ENCODE results near the gene SGK1. TPM values are rescaled to one million over a fixed set of nuclear protein-coding genes. Genes with fewer than 3 reads are reported as not detected.

Gene SGK1
- total and polyA plus RNA-seq, 10 of the 15 experiments (the other 5 are each of a cell fraction or from before 2014, with no cell fraction given), result 0.62 to 5.1 (median 2.9) TPM

DNA sequence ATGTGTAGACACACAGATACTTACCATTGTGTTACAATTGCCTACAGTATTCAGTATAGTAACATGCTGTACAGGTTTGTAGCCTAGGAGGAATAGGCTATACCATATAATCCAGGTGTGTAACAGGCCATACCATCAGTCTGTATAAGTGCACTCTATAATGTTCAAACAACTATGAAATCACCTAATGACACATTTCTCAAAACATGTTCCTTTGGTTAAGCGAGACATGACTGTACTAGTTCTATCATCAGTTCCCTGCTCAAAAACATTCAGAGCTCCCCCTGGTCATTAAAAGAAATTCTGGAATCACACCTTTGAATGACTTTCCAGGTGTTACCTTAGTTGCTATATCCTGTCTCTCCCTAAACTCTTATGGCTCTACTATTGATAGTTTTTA, 195.1 kb downstream of the SGK1 start:
- BruUV-seq (replicated peaks), result no TSS peak
- intact Hi-C loops (cut with micrococcal nuclease; ENCODE audit: unreplicated experiment) (loop anchor here (5.0 to 10.0 kb wide), 2 partner anchors 702 to 820 kb away; no protein-coding TSS in a partner anchor), in situ Hi-C loops (cut with MboI) (no loop called here)
- no peaks in the 10 kb centered on the region for H3K27me3 ChIP-seq (replicated peaks in 1 of 2; ENCODE audit: control insufficient read depth in 2 of 2, insufficient read depth in 2 of 2, low read length in 1 of 2)
- no peak for FAIRE-seq
- no peaks in the 10 kb centered on the region for H3K4me1 ChIP-seq (ENCODE audit: control insufficient read depth, insufficient read depth, low read length)
- no peak overlapping the region for H2AFZ ChIP-seq (ENCODE audit: control insufficient read depth, low read depth, low read length)
- H3K4me3 ChIP-seq, result no peak overlapping the region
- ChIA-PET SMC1A (ENCODE audit: uncharacterized antibody, unreplicated experiment) (interaction anchor here (0.6 to 4.3 kb wide), 6 partner anchors 10 to 1300 kb away, joined by 3 to 25 read pairs (median 4); no protein-coding TSS in a partner anchor), CTCF (interaction anchor here (0.7 to 4.7 kb wide), 24 partner anchors 11 to 817 kb away, joined by 3 to 56 read pairs (median 6); no protein-coding TSS in a partner anchor), RAD21 (ENCODE audit: unreplicated experiment) (interaction anchor here (2.4 to 4.2 kb wide), 2 partner anchors 701 to 818 kb away, joined by 10 to 23 read pairs; no protein-coding TSS in a partner anchor), POLR2A (no interaction called here)
- H4K20me1 ChIP-seq (ENCODE audit: control insufficient read depth, insufficient read depth), result no peaks in the 10 kb centered on the region
- H3K9me3 ChIP-seq (replicated peaks; ENCODE audit: control insufficient read depth, insufficient read depth, low read length), result no peaks in the 10 kb centered on the region
- DNase-seq (ENCODE audit: low read depth, low spot score), result no peak
- H3K4me2 ChIP-seq (ENCODE audit: control insufficient read depth, insufficient read depth), result no peak overlapping the region
- no peaks in the 10 kb centered on the region for H3K36me3 ChIP-seq (ENCODE audit: control insufficient read depth in 2 of 2, insufficient read depth in 2 of 2, low read length in 1 of 2)
- whole genome bisulfite sequencing (ENCODE audit: insufficient coverage, insufficient replicate concordance, low lambda C conversion rate, missing lambda C conversion rate), result 85% methylated on average over 1 of the region's 1 CpG
- no peak overlapping the region for H3K9ac ChIP-seq (ENCODE audit: control insufficient read depth, insufficient read depth, low read length)
- no peak for ATAC-seq
- TF ChIP-seq MTA2 (IDR thresholded peaks at IDR 0.05; ENCODE audit: low read depth) (no peak), GABPA (IDR thresholded peaks at IDR 0.05; ENCODE audit: low read depth) (no peak), KDM1A (IDR thresholded peaks at IDR 0.05; ENCODE audit: borderline replicate concordance) (no peak), PML (IDR thresholded peaks at IDR 0.05; ENCODE audit: low read length) (no peak), RFX5 (IDR thresholded peaks at IDR 0.05; ENCODE audit: low read depth, low read length) (no peak), NFYB (IDR thresholded peaks at IDR 0.05; ENCODE audit: insufficient read depth, low read depth, low read length) (no peak)
- no peak overlapping the region for H3K27ac ChIP-seq (ENCODE audit: control insufficient read depth, insufficient read depth)
- H3K79me2 ChIP-seq (ENCODE audit: control insufficient read depth, insufficient read depth, low read length), result no peaks in the 10 kb centered on the region

DNA sequence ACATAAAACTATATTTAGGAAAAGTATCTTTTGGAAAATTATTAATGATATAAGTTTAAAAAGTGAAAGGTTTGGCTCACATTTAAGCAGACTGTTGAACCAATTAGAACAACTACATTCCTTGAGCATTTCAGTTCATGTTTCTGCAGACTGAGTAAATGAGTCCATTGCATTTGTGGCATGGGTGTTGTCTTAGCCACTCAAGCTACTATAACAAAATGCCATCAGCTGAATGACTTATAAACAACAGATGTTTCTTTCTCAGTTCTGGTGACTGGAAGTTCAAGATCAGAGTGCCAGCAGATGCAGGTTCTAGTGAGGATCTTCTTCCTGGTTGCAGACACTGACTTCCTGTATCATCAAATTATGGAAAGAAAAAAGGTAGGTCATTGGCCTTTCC, 198.4 kb downstream of the SGK1 start:
- no peak overlapping the region for H3K4me2 ChIP-seq (ENCODE audit: control insufficient read depth, insufficient read depth)
- ChIA-PET RAD21 (ENCODE audit: unreplicated experiment) (no interaction called here), CTCF (no interaction called here), SMC1A (ENCODE audit: uncharacterized antibody, unreplicated experiment) (no interaction called here), POLR2A (no interaction called here)
- H3K9ac ChIP-seq (ENCODE audit: control insufficient read depth, insufficient read depth, low read length), result no peak overlapping the region
- no peaks in the 10 kb centered on the region for H3K79me2 ChIP-seq (ENCODE audit: control insufficient read depth, insufficient read depth, low read length)
- DNase-seq (ENCODE audit: low read depth, low spot score) (no peak), ATAC-seq (no peak), FAIRE-seq (no peak)
- BruUV-seq (replicated peaks), result no TSS peak
- no peaks in the 10 kb centered on the region for H3K4me1 ChIP-seq (ENCODE audit: control insufficient read depth, insufficient read depth, low read length)
- no peak overlapping the region for H3K27ac ChIP-seq (ENCODE audit: control insufficient read depth, insufficient read depth)
- H3K27me3 ChIP-seq (replicated peaks in 1 of 2; ENCODE audit: control insufficient read depth in 2 of 2, insufficient read depth in 2 of 2, low read length in 1 of 2), result peaks cover 0 to 3% of the 10 kb centered on the region in 2 experiments; a peak in 2 of 4 replicates
- intact Hi-C loops (cut with micrococcal nuclease; ENCODE audit: unreplicated experiment), result no loop called here
- H3K9me3 ChIP-seq (replicated peaks; ENCODE audit: control insufficient read depth, insufficient read depth, low read length), result no peaks in the 10 kb centered on the region
- H3K36me3 ChIP-seq (ENCODE audit: control insufficient read depth in 2 of 2, insufficient read depth in 2 of 2, low read length in 1 of 2), result no peaks in the 10 kb centered on the region
- no peak overlapping the region for H3K4me3 ChIP-seq
- H2AFZ ChIP-seq (ENCODE audit: control insufficient read depth, low read depth, low read length), result no peak overlapping the region
- in situ Hi-C loops (cut with MboI), result no loop called here
- no peaks in the 10 kb centered on the region for H4K20me1 ChIP-seq (ENCODE audit: control insufficient read depth, insufficient read depth)
- TF ChIP-seq, protein P1, sequence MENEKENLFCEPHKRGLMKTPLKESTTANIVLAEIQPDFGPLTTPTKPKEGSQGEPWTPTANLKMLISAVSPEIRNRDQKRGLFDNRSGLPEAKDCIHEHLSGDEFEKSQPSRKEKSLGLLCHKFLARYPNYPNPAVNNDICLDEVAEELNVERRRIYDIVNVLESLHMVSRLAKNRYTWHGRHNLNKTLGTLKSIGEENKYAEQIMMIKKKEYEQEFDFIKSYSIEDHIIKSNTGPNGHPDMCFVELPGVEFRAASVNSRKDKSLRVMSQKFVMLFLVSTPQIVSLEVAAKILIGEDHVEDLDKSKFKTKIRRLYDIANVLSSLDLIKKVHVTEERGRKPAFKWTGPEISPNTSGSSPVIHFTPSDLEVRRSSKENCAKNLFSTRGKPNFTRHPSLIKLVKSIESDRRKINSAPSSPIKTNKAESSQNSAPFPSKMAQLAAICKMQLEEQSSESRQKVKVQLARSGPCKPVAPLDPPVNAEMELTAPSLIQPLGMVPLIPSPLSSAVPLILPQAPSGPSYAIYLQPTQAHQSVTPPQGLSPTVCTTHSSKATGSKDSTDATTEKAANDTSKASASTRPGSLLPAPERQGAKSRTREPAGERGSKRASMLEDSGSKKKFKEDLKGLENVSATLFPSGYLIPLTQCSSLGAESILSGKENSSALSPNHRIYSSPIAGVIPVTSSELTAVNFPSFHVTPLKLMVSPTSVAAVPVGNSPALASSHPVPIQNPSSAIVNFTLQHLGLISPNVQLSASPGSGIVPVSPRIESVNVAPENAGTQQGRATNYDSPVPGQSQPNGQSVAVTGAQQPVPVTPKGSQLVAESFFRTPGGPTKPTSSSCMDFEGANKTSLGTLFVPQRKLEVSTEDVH (IDR thresholded peaks at IDR 0.05; ENCODE audit: low read depth, partially characterized antibody), result no peak
- TF ChIP-seq IKZF1 (conservative IDR thresholded peaks at IDR 0.05), result no peak
- TF ChIP-seq, protein P2, sequence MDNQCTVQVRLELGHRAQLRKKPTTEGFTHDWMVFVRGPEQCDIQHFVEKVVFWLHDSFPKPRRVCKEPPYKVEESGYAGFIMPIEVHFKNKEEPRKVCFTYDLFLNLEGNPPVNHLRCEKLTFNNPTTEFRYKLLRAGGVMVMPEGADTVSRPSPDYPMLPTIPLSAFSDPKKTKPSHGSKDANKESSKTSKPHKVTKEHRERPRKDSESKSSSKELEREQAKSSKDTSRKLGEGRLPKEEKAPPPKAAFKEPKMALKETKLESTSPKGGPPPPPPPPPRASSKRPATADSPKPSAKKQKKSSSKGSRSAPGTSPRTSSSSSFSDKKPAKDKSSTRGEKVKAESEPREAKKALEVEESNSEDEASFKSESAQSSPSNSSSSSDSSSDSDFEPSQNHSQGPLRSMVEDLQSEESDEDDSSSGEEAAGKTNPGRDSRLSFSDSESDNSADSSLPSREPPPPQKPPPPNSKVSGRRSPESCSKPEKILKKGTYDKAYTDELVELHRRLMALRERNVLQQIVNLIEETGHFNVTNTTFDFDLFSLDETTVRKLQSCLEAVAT (IDR thresholded peaks at IDR 0.05), result no peak
- TF ChIP-seq, protein P3, sequence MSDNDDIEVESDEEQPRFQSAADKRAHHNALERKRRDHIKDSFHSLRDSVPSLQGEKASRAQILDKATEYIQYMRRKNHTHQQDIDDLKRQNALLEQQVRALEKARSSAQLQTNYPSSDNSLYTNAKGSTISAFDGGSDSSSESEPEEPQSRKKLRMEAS (IDR thresholded peaks at IDR 0.05; ENCODE audit: low read depth, low read length), result no peak
- no peak for TF ChIP-seq CREB1 (IDR thresholded peaks at IDR 0.05; ENCODE audit: low read depth)
- no peak for TF ChIP-seq CHD4 (IDR thresholded peaks at IDR 0.05)
- no peak for TF ChIP-seq ZSCAN29 (IDR thresholded peaks at IDR 0.05)
- no peak for TF ChIP-seq FOXK2 (IDR thresholded peaks at IDR 0.05)
- no peak for TF ChIP-seq SUZ12 (IDR thresholded peaks at IDR 0.05; ENCODE audit: unreplicated experiment)
